GM18951 (cell line): ENCODE data around the gene VIPAS39.
"Not testable (repeated sequence)": the region's sequence is repeated elsewhere in the genome, so short reads cannot be mapped to it uniquely, and the experiment has no call there.

Experiments
- POLR2A ChIP-seq: IDR thresholded peaks from 4 replicates; pipeline ENCODE4 v1.6.1; 2011; ENCODE audit warnings: mild to moderate bottlenecking; ENCODE audit not compliant: insufficient read length, insufficient read depth; ENCODE audit errors: extremely low read depth
- in situ Hi-C: fragments of 300-500 bp; cut with MboI; formaldehyde crosslinking; loops from one replicate; pipeline ENCODE4 v1.12.0; 2022; ENCODE audit warnings: low sequenced_read_pairs, mixed read lengths, inconsistent platforms; ENCODE audit not compliant: unreplicated experiment

VIPAS39 gene

DNA sequence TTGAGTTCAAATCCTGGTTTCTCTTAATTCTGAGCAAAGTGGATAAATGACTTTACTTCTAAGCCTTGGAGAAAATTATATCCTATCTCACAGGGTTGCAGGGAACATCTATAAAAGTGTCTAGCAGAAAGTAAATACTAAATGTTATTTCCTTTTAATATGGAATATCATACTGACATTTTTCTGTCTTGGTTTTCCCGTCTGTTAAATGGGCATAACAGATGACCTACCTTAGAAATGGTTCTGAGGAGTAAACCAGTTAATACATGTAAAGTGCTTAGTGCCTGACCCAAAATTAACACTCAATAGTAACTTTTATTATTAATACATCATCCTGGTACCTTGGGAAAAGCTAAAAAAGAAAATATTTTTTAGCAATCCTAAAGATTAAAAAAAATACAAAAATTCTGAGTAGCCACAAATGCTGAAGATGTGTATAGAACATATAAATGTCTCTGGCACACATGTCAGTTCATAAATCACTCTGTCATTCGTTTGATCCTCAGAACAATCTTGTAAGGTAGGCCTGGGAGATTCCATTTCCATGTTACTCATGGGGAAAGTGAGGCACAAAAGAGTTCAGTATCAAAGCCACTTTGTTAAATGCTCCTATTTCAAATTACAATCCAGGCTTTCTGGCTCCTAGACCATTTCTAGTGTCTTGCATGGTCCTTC lies 1.3 kb downstream of the VIPAS39 start:
- in situ Hi-C loops, result no loop called here
- TF ChIP-seq POLR2A, result no peak

DNA sequence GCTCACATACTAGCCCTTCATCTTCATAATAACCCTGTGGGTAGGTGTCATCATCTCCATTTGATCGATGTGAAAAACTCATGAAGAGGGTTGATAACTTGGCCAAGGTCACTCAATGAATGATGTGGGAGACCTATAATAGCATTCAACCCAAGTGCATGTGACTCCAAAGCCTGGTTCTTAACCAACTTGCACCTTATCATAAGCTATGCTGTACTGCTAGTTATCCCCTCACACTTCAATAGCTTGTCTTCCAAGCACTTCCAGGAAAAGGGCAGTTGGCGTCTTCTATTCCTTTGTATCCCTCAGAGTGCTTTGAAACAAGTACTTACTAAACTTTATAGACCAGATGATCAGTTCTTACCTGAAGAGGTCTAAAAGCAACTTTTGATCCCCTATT lies 15.2 kb downstream of the VIPAS39 start:
- in situ Hi-C loops, result no loop called here
- no peak for TF ChIP-seq POLR2A

DNA sequence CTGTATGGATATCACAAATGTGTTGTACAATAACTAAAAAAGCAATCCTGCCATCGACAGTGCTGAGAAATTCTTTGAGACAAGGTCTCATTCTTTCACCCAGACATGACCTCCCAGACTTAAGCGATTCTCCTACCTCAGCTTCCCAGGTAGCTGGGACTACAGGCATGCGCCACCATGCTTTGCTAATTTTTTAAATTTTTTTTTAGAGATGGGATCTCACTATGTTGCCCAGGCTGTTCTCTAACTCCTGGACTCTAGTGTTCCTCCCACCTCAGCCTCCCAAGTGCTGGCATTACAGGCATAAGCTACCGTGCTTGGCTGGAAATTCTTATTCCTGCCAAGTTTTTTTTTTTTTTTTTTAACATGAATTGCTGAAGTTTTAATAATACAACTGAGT lies 17.5 kb downstream of the VIPAS39 start:
- TF ChIP-seq POLR2A, result no peak
- in situ Hi-C loops, result no loop called here

DNA sequence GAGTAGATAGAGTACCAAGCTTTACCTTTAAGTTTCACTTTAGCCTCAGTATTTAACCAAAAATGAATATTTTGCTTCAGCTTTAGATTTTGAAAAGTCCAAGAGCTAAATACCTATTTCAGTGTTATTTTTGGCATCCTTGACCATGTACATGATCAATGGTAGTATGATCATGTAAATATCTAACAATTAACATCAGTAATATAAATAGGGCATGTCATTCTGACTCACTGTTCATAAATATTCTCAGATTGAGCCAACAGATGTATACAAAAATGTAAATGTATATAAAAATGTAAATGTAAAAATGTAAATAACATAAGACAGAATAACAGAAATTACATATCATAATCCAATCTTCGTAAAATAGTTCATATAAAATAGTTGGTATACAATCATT lies 18.8 kb downstream of the VIPAS39 start:
- TF ChIP-seq POLR2A, result no peak
- in situ Hi-C loops, result no loop called here

DNA sequence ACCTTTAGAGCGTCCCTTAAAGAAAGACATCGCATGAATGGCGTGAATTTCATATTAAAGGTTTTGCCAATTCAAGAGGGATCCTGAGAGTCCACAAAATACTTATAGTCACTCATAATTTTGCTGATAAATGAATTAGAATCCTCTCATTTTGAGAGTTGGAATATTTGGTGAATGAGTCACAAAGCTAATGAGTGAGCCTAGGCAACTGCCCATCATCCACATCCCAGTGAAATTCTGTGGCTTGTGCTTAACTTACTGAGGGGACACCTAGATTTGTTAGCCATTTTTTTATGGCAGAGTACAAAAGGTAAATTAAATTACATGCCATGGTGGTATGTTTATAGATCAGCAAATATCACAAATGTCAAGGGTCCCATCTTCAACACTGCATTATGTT lies 21.4 kb downstream of the VIPAS39 start:
- in situ Hi-C loops, result no loop called here
- no peak for TF ChIP-seq POLR2A

DNA sequence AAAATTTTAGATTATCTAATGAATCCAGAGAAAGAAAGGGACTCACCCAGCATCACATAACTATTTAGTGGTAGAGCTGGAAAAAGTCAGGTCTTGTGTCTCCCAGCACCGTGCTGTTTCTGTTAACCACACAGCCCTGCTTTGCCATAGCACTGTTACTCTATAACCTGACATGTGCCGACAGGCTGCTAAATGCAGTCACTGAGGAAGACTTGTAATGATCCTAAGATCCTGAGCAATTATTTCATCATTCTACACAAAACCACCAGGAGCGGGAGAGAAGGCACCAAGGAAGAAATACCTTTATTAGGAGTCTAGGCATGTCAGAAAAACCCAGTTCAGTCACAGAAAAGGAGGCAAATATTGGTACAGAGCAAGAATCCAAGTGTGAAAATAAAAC lies 31.0 kb downstream of the VIPAS39 start:
- no peak for TF ChIP-seq POLR2A
- in situ Hi-C loops, result no loop called here

DNA sequence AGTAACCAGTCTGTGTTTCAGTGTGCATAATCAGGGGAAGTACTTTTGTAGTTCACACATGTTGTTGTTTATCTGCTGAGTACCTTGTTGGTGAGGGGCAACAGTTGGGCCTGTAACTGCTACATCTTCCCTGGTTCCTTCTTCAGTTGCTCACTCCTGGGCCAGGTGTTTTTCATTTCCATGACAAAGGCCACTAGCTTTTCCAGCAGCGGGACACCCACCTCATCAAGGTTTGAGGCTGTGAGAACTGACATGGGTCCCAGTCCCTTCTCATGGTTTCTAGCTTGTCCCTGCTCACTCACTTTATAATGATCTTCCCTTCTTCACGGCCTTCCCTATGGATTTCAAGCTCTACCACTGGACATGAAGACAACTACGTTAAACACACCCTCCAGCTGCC lies 32.5 kb downstream of the VIPAS39 start:
- no peak for TF ChIP-seq POLR2A

DNA sequence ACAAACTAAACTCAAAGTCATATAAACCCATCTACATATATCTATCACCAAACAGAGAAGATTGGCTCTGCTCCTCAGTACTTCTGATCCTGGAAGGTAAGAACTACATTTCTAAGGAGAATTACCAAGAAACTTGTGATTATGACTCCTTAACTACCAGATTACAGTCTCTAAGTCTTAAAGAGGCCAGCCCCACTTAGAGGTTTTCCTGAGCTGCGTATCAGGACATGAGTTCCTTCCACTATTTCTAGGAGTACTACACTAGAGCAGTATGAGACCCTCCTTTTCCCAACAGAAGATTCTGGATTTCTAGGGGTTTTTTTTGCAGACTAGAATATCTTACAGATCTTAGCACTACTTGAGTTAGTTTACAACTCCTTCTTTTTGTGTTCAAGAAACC lies 34.0 kb downstream of the VIPAS39 start, which contains the start of gene NOXRED1:
TSS of gene NOXRED1 (minus strand) at position 101 of the 400 bp plus-strand sequence. CDS start 634 bp downstream, outside the sequence.
- no peak for TF ChIP-seq POLR2A
- in situ Hi-C loops, result no loop called here

More for the DNA sequence above, 32.5 kb downstream of the VIPAS39 start:
- in situ Hi-C loops, result no loop called here

DNA sequence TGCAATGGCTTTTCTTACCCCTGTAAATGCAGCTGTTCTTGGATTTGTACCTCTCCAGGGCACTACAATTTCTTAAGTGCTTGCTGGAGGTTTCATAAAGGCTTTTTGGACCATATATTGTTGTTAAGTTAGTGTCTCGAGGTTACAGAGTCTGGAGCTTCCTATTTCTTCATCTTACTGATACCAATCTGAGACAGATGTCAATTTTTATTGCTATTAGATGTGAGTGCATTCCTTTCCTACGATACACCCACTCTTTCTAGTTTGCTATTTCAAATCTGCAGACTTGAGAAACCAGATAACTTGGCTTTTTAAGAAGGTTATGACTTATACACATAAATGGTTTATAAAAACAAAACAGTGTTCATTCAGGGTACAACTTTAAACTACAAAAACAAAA lies 36.2 kb downstream of the VIPAS39 start:
- in situ Hi-C loops, result no loop called here
- TF ChIP-seq POLR2A, result no peak

DNA sequence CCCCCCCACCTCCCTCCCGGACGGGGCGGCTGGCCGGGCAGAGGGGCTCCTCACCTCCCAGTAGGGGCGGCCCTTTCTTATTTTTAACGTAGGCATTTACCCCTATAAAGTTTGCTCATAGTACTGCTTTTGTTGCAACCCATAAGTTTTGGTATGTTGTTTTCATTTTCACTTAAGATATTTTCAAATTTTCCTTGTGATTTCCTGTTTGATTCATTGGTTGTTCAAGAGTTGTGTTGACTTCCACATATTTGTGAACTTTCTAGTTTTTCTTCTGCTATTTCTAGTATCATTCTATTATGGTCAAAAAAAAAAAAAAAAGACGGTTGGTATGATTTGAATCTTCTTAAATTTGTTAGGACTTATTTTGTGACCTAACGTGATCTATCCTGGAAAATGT lies 40.6 kb downstream of the VIPAS39 start:
- in situ Hi-C loops, result no loop called here
- no peak for TF ChIP-seq POLR2A

DNA sequence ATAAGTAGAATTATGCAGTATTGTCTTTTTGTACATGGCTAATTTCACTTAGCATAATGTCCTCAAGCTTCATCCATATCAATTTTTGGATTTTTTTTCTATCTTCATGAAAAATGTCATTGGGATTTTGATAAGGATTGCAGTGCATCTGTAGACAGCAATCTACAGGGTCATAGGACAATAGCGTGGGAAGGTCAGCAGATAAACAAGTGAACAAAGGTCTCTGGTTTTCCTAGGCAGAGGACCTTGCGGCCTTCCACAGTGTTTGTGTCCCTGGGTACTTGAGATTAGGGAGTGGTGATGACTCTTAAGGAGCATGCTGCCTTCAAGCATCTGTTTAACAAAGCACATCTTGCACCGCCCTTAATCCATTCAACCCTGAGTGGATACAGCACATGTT lies 41.3 kb downstream of the VIPAS39 start:
- in situ Hi-C loops, result not testable (repeated sequence)

DNA sequence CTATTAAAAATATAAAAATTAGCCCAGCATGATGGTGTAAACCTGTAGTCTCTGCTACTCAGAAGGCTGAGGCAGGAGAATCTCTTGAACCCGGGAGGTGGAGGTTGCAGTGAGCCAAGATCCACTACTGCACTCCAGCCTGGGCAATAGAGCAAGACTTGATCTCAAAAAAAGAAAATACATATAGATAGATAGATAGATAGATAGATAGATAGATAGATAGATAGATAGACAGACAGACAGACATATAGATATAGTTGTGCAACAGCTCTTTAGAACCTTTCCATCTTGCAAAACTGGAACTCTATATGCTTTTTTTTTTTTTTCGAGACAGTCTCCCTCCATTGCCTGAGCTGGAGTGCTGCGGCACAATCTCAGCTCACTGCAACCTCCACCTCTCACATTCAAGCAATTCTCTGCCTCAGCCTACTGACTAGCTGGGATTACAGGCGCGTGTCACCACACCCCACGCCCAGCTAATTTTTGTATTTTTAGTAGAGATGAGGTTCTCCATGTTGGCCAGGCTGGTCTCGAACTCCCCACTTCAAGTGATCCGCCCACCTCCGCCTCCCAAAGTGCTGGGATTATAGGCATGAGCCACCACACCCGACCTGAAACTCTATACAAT lies 41.9 kb downstream of the VIPAS39 start:
- in situ Hi-C loops, result not testable (repeated sequence)

DNA sequence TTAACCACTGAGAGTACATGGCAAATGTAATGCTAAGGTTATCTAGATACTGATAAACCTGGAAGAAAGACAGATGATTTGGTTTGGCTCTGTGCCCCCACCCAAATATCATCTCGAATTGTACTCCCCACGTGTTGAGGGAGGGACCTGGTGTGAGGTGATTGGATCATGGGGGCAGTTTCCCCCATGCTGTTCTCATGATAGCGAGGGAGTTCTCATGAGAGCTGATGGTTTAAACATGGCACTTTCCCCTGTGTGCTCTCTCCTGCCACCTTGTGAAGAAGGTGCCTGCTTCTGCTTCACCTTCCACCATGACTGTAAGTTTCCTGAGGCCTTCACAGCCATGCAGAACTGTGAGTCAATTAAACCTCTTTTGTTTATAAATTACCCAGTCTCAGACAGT lies 48.3 kb downstream of the VIPAS39 start:
- no peak for TF ChIP-seq POLR2A
- in situ Hi-C loops, result no loop called here

DNA sequence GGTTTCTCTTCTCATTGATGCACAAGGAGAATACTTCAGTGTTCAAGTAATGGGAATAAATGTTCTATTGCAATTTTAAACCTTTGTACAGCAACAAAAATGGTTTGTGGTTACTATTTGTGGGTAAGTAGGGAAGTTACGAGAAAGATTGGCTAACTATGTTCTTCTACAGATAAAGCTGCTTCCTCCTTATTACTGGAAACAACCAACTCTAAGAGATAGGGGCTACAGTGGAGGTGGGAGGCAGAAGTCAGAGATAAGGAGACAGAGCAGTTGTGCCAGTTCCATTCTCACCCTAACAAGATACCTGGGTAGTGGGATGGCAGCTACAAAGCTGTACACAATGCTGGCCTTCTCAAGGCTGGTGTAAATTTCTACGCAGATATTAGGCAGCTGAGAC lies 50.2 kb downstream of the VIPAS39 start:
- in situ Hi-C loops, result no loop called here
- TF ChIP-seq POLR2A, result no peak
